ENCODE data around the gene NLRC5. TPM values are rescaled to one million over a fixed set of nuclear protein-coding genes. Genes with fewer than 3 reads are reported as not detected.

Gene NLRC5
- total RNA-seq, 4 donors from 2014 or later = 14.4 to 22.5 (median 16.6) TPM

DNA sequence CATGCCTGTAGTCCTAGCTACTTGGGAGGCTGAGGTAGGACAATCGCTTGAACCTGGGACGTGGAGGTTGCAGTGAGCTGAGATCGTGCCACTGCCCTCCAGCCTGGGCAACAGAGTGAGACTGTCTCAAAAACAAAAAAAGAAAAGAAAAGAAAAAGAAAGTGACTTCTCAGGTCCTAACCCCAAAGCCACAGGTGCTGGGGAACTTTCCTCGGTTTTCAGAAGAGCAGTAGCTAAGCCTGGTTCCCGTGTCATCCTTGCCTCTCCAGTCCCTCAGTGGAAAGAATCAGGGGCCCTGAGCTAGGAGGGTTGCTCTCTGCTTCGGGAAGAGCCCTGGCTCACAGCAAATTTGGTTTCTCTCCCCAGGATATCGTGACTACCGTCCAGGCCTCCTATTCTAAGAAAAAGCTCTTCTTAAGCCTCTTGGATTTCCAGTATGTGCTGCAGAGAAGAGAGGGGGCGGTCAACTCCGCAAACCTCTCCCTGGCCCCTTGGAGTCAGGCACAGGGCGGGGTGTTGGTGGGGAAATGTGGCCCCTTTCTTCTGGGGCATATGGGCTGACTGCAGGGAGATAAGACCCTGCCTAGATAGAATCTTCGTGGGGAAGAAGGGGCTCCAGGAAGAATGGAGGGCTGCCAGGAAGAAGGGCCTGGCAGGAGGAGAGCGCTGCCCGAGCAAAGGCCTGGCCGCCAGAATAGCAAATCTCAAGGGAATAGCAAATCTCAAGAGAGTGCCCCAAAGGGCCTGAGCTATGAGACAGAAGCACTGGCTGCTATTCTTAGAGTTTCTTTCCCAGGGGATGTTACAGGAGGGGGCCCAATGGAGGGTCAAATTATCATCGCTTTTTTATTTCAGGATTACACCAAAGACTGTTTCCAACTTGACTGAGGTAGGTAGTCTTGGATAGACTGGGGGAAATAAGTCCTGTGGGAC is 8.3 kb upstream of the NLRC5 start:
- intact Hi-C loops (cut with DNase I) = no loop called here
- 79% methylated on average over 16 of the region's 16 CpGs for WGBS
- no peaks in the 10 kb centered on the region for H3K27me3 ChIP-seq
- H3K27ac ChIP-seq (replicated peaks in 1 of 4) = no peak overlapping the region
- TF ChIP-seq CTCF (IDR thresholded peaks at IDR 0.05) (no peak), POLR2A (IDR thresholded peaks at IDR 0.05; ENCODE audit: low read depth) (no peak), EP300 (IDR thresholded peaks at IDR 0.05) (no peak)
- DNase-seq (ENCODE audit: extremely low spot score) = no peak
- H3K9me3 ChIP-seq = no peaks in the 10 kb centered on the region
- H3K4me3 ChIP-seq = no peak overlapping the region
- no peaks in the 10 kb centered on the region for H3K36me3 ChIP-seq
- peaks cover 12 to 20% (median 17%) of the 10 kb centered on the region in 4 donors for H3K4me1 ChIP-seq

DNA sequence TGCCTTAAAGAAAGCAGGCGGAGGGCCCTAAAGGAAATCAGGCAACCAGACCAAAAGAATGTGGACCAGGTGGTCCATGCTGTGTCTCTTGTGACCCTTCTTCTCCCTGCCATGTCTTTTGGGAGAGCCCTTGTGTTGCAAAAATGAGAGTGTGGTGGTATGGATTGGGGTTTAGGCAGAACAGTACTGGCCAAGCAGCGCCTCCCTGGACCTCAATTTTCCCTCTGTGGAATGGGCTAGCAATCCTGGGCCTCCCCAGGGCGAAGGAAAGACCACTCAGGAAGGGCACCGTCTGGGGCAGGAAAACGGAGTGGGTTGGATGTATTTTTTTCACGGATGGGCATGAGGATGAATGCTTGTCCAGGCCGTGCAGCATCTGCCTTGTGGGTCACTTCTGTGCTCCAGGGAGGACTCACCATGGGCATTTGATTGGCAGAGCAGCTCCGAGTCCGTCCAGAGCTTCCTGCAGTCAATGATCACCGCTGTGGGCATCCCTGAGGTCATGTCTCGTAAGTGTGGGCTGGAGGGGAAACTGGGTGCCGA is 7.6 kb upstream of the NLRC5 start:
- intact Hi-C loops (cut with DNase I) = no loop called here
- TF ChIP-seq POLR2AphosphoS5 (IDR thresholded peaks at IDR 0.05) (no peak), CTCF (IDR thresholded peaks at IDR 0.05) (no peak), EP300 (IDR thresholded peaks at IDR 0.05) (no peak), POLR2A (IDR thresholded peaks at IDR 0.05; ENCODE audit: low read depth) (no peak)
- Histone ChIP-seq H3K27me3 (no peaks in the 10 kb centered on the region), H3K4me3 (no peak overlapping the region), H3K27ac (replicated peaks in 1 of 4) (no peak overlapping the region), H3K9me3 (no peaks in the 10 kb centered on the region), H3K4me1 (peaks cover 18 to 26% (median 23%) of the 10 kb centered on the region in 4 donors), H3K36me3 (no peaks in the 10 kb centered on the region)
- DNase-seq (ENCODE audit: extremely low spot score) = no peak
- WGBS = 98% methylated on average over 6 of the region's 12 CpGs

DNA sequence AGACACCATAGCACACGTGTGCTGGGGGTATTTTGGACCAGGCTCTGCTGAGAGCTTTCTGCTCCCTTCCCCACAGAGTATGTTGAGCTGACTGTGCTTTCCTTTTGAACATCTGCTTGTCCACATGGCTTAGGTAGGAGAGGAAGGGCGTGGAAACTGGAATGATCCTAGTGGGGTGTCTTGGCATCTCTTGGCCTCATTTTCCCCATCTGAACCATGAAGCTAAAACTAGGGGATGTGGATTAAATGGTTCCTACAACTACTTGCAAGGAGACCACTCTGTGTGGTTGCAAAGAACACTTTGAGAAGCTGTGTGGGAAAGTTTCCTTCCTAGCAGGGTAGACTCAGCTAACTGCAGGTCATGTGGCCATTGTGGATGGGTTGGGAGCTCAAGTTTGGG is 6.7 kb upstream of the NLRC5 start:
- no peak for DNase-seq (ENCODE audit: extremely low spot score)
- intact Hi-C loops (cut with DNase I) = no loop called here

GRCh38 chr16:56983211-56983751 is 6.1 kb upstream of the NLRC5 start:
- TF ChIP-seq POLR2AphosphoS5 (IDR thresholded peaks at IDR 0.05) (no peak), EP300 (IDR thresholded peaks at IDR 0.05) (no peak), POLR2A (IDR thresholded peaks at IDR 0.05; ENCODE audit: low read depth) (no peak), CTCF (IDR thresholded peaks at IDR 0.05) (no peak)
- no peak overlapping the region for H3K27ac ChIP-seq (replicated peaks in 1 of 4)
- intact Hi-C loops (cut with DNase I) = no loop called here
- H3K36me3 ChIP-seq = no peaks in the 10 kb centered on the region
- no peak for DNase-seq (ENCODE audit: extremely low spot score)
- H3K9me3 ChIP-seq = no peaks in the 10 kb centered on the region
- peaks cover 25 to 32% (median 27%) of the 10 kb centered on the region in 4 donors for H3K4me1 ChIP-seq
- no peaks in the 10 kb centered on the region for H3K27me3 ChIP-seq
- H3K4me3 ChIP-seq = no peak overlapping the region
- WGBS = 91% methylated on average over 6 of the region's 9 CpGs

More for the DNA sequence above, 6.7 kb upstream of the NLRC5 start:
- 100% methylated on average over 2 of the region's 2 CpGs for WGBS
- no peaks in the 10 kb centered on the region for H3K9me3 ChIP-seq
- H3K4me1 ChIP-seq = peaks cover 19 to 27% (median 24%) of the 10 kb centered on the region in 4 donors
- no peak overlapping the region for H3K4me3 ChIP-seq
- no peaks in the 10 kb centered on the region for H3K27me3 ChIP-seq
- TF ChIP-seq POLR2AphosphoS5 (IDR thresholded peaks at IDR 0.05) = no peak
- no peak for TF ChIP-seq POLR2A (IDR thresholded peaks at IDR 0.05; ENCODE audit: low read depth)
- no peak for TF ChIP-seq CTCF (IDR thresholded peaks at IDR 0.05)
- no peak for TF ChIP-seq EP300 (IDR thresholded peaks at IDR 0.05)
- H3K27ac ChIP-seq (replicated peaks in 1 of 4) = no peak overlapping the region
- H3K36me3 ChIP-seq = no peaks in the 10 kb centered on the region

Measured in esophagus muscularis mucosa (tissue), 4 donors.